Thyroid gland (tissue), 4 donors: ENCODE results near the gene LRTM1.

ENCODE experiments used
- POLR2A ChIP-seq, 2 donors: fragments of 450-650 bp; IDR thresholded peaks; one replicate each; pipeline ENCODE4 v1.6.1; 2017; ENCODE audit warnings: antibody characterized with exemption in 2 of 2, mild to moderate bottlenecking in 2 of 2, moderate library complexity in 1 of 2
- TF ChIP-seq, protein P1 (sequence below), 6 experiments: fragments of 200-600 bp in 3 of 6; fragments of 450-650 bp in 3 of 6; sonication (generic) in 3 of 6; IDR thresholded peaks; one replicate each; pipeline ENCODE4 v1.5.1; 2016 to 2019; ENCODE audit warnings: antibody characterized with exemption in 6 of 6, mild to moderate bottlenecking in 2 of 6, inconsistent platforms in 1 of 6, moderate library complexity in 1 of 6

DNA sequence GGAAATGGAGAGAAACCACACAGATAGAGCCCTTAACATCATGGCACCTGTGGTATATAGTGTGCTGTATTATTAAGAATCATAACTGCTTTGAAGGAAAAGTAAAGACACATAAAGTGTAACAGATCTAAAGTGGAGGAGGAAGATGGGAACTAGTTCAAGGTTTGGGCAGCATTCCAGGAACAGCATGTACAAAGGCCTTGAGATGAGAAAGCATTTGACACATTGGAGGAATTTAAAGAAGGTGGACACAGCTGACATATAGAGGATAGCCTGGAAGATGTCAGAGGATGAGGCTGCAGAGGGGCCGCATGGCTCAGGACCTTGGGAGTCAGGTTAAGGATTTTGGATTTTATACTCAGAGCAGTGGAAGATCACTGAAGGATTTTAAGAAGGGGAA, 39.0 kb downstream of the LRTM1 start:
- TF ChIP-seq, protein P1, sequence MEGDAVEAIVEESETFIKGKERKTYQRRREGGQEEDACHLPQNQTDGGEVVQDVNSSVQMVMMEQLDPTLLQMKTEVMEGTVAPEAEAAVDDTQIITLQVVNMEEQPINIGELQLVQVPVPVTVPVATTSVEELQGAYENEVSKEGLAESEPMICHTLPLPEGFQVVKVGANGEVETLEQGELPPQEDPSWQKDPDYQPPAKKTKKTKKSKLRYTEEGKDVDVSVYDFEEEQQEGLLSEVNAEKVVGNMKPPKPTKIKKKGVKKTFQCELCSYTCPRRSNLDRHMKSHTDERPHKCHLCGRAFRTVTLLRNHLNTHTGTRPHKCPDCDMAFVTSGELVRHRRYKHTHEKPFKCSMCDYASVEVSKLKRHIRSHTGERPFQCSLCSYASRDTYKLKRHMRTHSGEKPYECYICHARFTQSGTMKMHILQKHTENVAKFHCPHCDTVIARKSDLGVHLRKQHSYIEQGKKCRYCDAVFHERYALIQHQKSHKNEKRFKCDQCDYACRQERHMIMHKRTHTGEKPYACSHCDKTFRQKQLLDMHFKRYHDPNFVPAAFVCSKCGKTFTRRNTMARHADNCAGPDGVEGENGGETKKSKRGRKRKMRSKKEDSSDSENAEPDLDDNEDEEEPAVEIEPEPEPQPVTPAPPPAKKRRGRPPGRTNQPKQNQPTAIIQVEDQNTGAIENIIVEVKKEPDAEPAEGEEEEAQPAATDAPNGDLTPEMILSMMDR (IDR thresholded peaks at IDR 0.05) = no peak
- no peak for TF ChIP-seq POLR2A (IDR thresholded peaks at IDR 0.05)
